Cardiac fibroblast (primary cell): ENCODE data around the gene E2F4.

ENCODE experiments used
- DNase-seq, 2 donors: peaks; one replicate each; pipeline versions ENCODE4 v3.0.0 to v3.0.0-alpha.2; 2010; ENCODE audit warnings: low read depth in 2 of 2
- H3K4me3 ChIP-seq, 2 donors: replicated peaks in 1 of 2; 1 replicate in 1 of 2; 2 replicates in 1 of 2; pipeline ENCODE4 v1.5.1; 2011; ENCODE audit warnings: low read depth in 2 of 2, low read length in 2 of 2, mild to moderate bottlenecking in 2 of 2, moderate library complexity in 1 of 2
- CTCF ChIP-seq: IDR thresholded peaks from one replicate; pipeline ENCODE4 v1.5.1; 2011; ENCODE audit warnings: low read depth, mild to moderate bottlenecking, low read length, inconsistent platforms

Gene E2F4

GRCh38 chr16:67216612-67217490, 24.9 kb downstream of the E2F4 start:
- H3K4me3 ChIP-seq = no peak overlapping the region
- no peak for TF ChIP-seq CTCF
- peak in 1 of 2 donors; percentile 41 for DNase-seq

- DNase-seq = no peak
- H3K4me3 ChIP-seq = no peak overlapping the region
- no peak for TF ChIP-seq CTCF
Measured at GRCh38 chr16:67223992-67224391, 32.0 kb downstream of the E2F4 start.

GRCh38 chr16:67226295-67226803, 34.4 kb downstream of the E2F4 start:
- DNase-seq = no peak
- peak overlapping the region; percentile 97 to 99 for H3K4me3 ChIP-seq
- no peak for TF ChIP-seq CTCF

- DNase-seq = peak; percentile 98 to 99
- peak within 1 kb of the TSS; percentile 97 to 99 for H3K4me3 ChIP-seq
- no peak for TF ChIP-seq CTCF
Measured at GRCh38 chr16:67226804-67227566, 35.0 kb downstream of the E2F4 start, which contains the start of gene TMEM208. Gene TMEM208 (plus strand): TSS chr16:67227130. CDS start chr16:67227219, 89 bp downstream.

- peak overlapping the region; percentile 97 to 99 for H3K4me3 ChIP-seq
- DNase-seq = no peak
- no peak for TF ChIP-seq CTCF
Measured at GRCh38 chr16:67227567-67227921, 35.6 kb downstream of the E2F4 start.

GRCh38 chr16:67228034-67228785, 36.3 kb downstream of the E2F4 start:
- no peak for TF ChIP-seq CTCF
- no peak for DNase-seq
- H3K4me3 ChIP-seq = peak overlapping the region; percentile 97 to 99
